HG02970 (cell line): Measurements from ENCODE around the gene TASP1.
"Not testable (repeated sequence)": the region's sequence is repeated elsewhere in the genome, so short reads cannot be mapped to it uniquely, and the experiment has no call there.

Experiments used
- ATAC-seq: cut with Tn5 transposase; IDR thresholded peaks from one replicate; pipeline ENCODE4 v1.9.1; 2021; ENCODE audit warnings: mild to moderate bottlenecking, moderate library complexity, moderate number of reproducible peaks; ENCODE audit not compliant: unreplicated experiment, low FRiP score

TASP1 gene

DNA sequence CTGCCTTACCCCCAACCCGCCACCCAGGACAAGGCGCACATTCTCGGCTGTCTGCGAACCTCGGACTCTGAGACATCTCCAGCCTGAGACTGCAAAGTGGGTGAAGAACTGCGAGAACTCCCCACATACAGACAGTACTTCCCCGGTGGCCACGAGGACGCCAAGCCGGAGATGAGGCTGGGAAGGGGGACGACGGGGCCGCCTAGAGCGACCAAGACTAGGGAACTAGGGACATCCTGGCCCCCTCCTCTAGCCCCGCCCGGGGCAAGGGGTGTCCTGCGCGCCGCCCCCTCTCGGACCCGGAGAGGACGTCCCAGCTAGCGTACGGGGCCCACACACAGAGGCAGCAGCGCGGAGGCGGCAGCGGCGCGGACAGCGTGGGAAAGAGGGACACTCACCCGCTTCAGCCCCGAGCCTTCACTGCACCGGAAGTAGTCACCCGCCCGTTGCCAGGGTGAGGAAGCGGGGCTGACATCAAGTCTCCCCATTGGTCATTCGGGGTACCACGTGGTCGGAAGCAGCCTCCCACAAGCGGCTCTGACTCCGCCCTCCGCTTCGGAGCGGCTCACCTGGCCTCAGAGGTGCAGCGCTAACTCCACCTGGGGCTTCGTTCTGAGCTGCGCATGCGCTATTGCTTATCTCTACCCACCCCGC, at the start of gene TASP1:
TASP1 (minus strand) TSS at position 437 of the 654 bp plus-strand sequence. CDS start 8,854 bp downstream, outside the sequence.
- ATAC-seq = peak; percentile 100

- no peak for ATAC-seq
Observed at GRCh38 chr20:13687815-13688214, 49.1 kb upstream of the TASP1 start.

DNA sequence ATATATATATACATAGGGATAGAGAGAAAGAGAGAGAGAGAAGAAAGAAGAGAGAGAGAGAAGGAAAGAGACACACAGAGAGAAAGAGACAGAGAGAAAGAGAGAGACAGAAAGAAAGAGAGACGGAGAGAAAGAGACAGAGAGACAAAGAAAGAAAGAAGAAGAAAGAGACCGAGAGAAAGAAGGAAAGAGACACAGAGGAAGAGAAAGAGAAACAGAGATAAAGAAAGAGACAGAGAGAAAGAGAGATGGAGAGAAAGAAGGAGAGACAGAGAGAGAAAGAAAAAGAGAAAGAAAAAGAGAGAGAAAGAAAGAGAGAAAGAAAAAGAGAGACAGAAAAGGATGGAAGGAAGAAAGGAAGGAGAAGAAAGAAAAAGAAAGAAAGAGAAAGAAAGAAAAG, 46.9 kb upstream of the TASP1 start:
- ATAC-seq = no peak

DNA sequence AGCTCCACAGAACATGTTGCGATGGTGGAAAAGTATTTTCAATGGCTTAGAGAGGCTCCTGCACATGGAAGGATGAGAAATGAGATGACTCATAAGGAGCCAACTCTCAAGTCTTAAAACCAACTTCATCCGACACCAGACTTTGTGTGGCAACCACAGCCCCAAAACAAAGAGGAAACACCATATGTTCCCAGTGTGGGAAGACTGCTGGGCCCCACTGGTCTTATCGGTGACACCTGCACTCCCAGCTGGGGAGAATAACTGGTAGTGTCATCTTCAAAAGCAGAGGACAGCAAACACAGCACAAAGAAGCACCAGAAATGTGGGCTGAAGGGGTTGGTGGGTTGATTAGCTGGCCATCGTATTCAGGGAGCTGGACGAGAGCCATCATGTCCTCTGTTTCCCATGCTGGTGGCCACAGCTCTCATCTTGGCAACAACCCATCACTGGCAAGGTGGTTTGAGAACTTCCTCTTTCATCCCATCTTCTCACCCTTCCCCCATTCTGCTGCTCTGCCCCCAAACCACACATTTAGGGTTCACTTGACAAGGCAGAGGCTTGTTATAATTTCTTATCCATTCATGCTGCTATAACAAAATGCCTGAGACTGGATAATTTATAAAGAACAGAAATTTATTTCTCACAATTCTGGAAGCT, 46.0 kb upstream of the TASP1 start:
- ATAC-seq = no peak

GRCh38 chr20:13683833-13684232, 45.1 kb upstream of the TASP1 start:
- ATAC-seq = no peak

DNA sequence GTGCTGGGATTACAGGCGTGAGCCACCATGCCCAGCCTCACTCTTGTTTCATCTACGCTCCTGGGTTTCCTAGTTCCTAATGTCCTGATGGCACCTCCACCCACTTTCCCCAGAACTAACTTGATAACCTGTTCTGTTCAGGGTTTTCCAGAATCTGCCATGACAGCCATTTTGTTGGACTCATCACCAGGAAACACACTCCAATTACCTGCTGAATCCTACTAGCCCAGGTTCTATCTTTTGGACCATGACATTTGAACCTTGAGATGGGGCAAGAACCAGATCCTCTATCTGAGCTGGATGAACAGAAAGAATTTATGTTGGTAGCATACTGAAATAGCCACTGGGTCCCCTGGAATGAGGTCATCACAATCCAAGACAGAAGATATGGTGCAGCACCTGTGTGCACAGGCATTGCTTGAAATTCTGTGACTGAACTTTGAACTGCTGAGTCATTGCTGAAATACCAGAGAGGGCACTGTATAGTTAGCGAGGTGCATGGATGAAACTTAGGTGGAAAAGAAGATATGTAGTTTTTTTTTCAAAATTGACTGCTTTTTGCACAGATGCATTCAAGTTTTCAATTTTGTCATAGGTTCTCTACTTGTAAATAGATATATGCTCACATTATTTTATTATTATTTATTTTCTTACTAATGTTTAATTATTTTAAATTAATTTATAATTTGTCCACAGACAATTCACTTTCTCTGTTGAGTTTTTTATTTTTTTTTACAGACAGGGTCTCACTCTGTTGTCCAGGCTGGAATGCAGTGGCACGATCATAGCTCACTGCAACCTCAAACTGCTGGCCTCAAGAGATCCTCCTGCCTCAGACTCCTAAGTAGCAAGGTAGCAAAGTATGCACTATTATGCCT, 42.8 kb upstream of the TASP1 start:
- no peak for ATAC-seq

- no peak for ATAC-seq
Observed at GRCh38 chr20:13678944-13679343, 40.2 kb upstream of the TASP1 start.

- no peak for ATAC-seq
Observed at GRCh38 chr20:13677241-13677640, 38.5 kb upstream of the TASP1 start.

GRCh38 chr20:13676682-13677081, 38.0 kb upstream of the TASP1 start:
- ATAC-seq = no peak

GRCh38 chr20:13672690-13673089, 34.0 kb upstream of the TASP1 start:
- no peak for ATAC-seq

- ATAC-seq = no peak
Observed at GRCh38 chr20:13671916-13672378, 33.2 kb upstream of the TASP1 start.

GRCh38 chr20:13671512-13671911, 32.8 kb upstream of the TASP1 start:
- ATAC-seq = no peak

DNA sequence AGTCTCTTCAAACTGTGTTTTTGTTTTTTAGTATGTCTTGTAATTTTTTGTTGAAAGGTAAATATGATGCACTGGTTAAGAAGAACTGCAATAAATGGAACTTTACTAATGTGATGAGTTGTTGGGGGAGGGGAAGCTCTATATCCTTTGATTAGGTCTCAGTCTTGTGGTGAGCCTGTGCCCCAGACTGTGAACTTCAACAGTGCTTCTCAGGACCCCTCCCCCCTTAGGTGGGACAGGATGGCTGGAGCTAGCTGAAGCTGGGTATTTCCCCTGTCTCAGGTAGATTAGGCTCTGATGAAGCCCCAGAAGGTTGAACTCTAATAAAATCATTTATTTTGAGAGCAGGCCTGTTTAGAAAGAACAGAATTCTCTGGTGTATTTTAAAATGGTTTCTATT, 31.4 kb upstream of the TASP1 start:
- no peak for ATAC-seq

GRCh38 chr20:13665709-13666395, 27.1 kb upstream of the TASP1 start:
- no peak for ATAC-seq

DNA sequence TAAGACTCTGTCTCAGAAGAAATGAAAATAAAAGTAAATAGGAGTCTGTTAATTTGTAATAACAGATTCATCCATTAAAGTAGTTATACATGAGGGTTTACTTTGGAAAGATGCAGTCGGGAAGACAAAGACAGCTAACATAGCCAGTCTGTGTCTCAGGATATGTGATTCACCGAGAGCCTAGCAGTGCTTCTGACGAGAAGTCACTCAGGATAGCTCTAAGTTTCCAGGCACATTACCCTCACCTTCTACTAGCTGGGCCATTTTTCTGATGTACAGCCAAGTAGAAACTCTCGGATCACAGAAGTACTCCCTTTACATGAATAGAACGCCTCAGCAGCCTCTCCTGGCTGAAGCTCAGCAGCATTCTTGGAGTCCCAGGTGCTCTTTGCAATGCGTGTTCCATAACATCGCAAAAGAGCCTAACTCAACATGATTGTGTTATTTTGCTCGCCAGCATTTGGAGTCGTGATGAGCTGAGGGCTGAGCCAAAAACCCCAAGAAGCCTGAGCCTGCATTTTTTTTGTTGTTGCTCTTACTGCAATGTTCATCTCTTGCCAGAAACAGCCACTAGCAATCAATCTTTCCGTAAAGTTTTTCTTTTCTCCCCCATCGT, 22.4 kb upstream of the TASP1 start:
- no peak for ATAC-seq

- peak; percentile 89 for ATAC-seq
Observed at GRCh38 chr20:13659288-13659687, 20.6 kb upstream of the TASP1 start.

DNA sequence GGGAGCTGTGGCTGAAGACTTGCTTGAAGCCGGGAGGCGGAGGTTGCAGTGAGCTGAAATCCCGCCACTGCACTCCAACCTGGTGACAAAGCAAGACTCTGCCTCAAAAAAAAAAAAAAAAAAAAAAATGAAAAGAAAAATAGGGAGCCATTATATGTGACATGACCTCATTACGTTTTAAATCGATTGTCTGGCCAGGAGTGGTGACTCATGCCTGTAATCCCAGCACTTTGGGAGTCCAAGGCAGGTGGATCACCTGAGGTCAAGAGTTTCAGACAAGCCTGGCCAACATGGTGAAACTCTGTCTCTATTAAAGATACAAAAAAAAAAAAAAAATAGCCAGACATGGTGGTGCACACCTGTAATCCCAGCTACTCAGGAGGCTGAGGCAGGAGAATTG, 19.3 kb upstream of the TASP1 start:
- ATAC-seq = not testable (repeated sequence)

GRCh38 chr20:13656721-13657368, 18.1 kb upstream of the TASP1 start:
- no peak for ATAC-seq

DNA sequence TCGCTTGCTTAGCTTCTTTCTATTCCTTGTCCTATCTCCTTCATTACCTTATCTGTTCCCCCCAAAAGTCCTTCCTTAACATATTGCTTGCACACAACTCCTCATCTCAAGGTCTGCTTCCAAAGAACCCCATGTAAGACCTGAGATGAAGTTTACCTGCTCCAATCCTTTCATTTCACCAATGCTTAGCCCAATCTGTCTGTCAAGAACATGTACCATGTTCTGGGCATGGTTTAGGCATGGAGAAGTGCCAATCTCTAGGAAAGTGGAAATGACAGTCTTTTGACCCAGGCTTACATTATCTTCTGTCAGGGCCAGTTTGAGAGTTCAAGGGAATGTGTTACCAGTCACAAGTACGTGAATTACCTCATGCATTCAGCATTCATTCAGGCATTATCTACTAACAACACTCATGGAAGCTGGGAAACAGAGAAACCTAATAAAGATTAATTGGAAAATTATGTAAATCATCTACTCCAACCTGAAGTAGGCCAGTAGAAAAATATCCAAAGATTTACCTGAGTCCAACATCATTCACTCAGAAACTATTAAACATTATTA, 15.8 kb upstream of the TASP1 start:
- no peak for ATAC-seq
